HG03066 (cell line): Measurements from ENCODE around the gene PCK2.

Experiments
- ATAC-seq: cut with Tn5 transposase; IDR thresholded peaks from one replicate; pipeline ENCODE4 v1.9.1; 2021; ENCODE audit warnings: low read depth; ENCODE audit not compliant: unreplicated experiment

The PCK2 gene

DNA sequence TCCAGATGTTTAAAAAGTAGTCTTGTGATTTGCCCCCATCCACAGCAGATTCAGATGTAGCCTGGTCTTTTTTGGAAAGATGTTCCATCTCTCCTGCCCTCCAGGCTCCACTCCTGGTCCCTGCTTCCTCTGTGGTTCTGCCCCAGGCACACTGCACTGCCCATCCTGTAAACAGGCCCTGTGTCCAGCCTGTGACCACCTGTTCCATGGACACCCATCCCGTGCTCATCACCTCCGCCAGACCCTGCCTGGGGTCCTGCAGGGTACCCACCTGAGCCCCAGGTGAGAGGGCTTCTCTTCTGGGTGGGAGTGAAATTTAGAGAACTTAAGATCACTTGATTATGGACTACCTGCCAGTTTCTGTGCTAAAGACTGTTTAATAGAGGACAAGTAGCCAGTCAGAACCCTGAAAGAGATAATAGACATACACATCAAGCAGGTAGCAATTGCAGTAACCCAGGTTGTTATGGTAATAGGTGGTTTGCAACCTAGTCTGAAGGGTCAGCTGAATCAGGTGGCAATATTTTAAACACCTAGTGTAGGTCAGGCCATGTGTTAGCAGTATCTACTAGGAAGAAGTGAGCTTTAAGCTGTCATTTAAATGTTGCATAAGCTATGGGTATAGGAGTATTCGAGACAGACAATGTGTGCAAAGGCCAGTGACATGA is 55.3 kb downstream of the PCK2 start:
- no peak for ATAC-seq

GRCh38 chr14:24150061-24150460 is 56.0 kb downstream of the PCK2 start:
- no peak for ATAC-seq

- no peak for ATAC-seq
These were observed 56.5 kb downstream of the PCK2 start for GRCh38 chr14:24150567-24150966.

DNA sequence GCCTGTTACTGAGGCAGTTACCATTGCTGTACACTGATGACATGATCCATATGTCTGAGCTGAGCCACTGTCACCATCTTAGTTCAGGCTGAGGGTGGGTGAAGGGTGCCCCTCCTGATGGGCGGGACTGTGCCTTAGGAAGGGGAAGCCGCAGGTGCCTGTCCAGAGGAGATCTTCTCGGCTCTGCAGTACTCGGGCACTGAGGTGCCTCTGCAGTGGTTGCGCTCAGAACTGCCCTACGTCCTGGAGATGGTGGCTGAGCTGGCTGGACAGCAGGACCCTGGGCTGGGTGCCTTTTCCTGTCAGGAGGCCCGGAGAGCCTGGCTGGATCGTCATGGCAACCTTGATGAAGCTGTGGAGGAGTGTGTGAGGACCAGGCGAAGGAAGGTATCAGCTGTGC is 56.9 kb downstream of the PCK2 start:
- no peak for ATAC-seq

GRCh38 chr14:24151404-24152080 is 57.4 kb downstream of the PCK2 start:
- no peak for ATAC-seq
